ENCODE measurements around the gene BCL2L12. TPM values are rescaled to one million over a fixed set of nuclear protein-coding genes. Genes with fewer than 3 reads are reported as not detected.
"Not testable (repeated sequence)": the region's sequence is repeated elsewhere in the genome, so short reads cannot be mapped to it uniquely, and the experiment has no call there.

Gene BCL2L12, protein sequence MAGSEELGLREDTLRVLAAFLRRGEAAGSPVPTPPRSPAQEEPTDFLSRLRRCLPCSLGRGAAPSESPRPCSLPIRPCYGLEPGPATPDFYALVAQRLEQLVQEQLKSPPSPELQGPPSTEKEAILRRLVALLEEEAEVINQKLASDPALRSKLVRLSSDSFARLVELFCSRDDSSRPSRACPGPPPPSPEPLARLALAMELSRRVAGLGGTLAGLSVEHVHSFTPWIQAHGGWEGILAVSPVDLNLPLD
- 12.6 TPM for total RNA-seq

DNA sequence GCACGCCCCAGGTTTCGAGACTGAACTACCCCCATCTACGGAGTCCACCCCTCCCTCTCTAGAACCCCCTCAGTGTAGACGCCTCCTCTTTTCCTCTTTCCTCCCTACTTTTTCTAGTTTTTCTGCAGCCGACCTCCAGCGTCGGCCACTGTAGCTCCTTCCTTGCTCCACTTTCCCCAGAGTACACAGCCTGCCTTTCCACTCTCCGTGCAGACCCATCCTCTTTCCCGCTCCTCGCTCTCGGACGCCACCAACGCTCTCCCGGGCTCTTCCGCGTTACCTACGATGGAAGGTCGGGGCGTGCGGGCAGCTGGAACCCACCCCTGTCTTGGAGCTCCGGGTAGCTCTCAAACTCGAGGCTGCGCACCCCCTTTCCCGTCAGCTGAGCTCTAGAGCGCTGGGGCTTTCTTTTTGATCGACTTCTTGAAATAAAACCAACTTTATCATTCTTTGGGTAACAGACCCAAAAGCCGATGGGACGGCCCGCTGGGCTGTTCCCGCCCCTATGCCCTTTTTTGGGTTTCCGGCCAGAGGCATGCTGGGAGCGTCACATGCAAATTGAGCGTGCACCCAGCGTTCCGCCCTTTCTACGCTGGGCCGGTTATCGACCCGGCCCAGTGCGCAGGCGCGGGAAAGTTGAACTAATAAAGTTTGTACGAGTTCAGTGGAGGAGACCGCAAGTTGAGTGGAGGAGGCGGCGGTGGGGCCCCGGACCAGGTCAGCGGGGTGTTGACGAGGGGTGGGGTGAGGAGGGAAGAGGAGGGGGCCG, at the start of gene BCL2L12, which contains the start of gene IRF3:
TSS of gene BCL2L12 (plus strand) at position 583 of the 769 bp plus-strand sequence. CDS start 760 bp downstream, outside the sequence.
TSS of gene IRF3 (minus strand) at position 507 of the 769 bp plus-strand sequence. CDS start 1,019 bp downstream, outside the sequence.
- DNase-seq (ENCODE audit: low spot score) = peak; percentile 99

GRCh38 chr19:49616532-49616931, 49.2 kb upstream of the BCL2L12 start:
- no peak for DNase-seq (ENCODE audit: low spot score)

DNA sequence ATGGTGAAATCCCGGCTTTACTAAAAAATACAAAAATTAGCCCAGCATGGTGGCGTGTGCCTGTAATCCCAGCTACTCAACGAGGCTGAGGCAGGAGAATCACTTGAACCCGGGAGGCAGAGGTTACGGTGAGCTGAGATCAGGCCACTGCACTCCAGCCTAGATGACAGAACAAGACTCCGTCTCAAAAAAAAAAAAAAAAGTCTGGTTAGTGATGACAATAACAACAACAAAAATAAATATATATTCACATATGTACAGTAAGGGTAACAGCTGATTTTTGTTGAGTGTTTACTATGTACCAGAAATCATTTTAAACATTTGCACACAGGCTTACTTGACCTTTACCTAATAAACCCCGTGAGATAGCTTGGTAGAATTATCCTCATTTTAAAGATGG, 48.8 kb upstream of the BCL2L12 start:
- DNase-seq (ENCODE audit: low spot score) = no peak

- not testable (repeated sequence) for DNase-seq (ENCODE audit: low spot score)
Measured at GRCh38 chr19:49617860-49618259, 47.9 kb upstream of the BCL2L12 start.

- DNase-seq (ENCODE audit: low spot score) = no peak
Measured at GRCh38 chr19:49624967-49625910, 40.5 kb upstream of the BCL2L12 start.

DNA sequence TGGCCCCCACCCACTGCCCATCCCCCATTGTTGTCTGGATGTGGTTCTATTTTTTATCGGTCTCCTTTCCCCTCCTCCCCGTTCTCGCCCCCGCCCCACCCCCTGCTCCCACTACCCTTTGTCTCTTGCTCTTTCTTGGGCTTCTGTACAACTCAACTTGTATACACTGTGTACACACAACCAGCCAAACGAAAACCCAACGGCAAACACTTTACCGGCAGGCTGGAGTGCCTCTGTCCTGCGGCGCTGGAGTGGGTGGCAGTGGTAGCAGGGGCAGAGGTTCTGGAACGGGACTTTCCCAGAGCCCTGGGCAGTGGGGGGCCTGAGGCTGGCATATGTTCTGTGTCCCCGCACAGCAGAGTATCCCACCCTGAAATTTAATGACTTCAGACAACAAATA, 39.5 kb upstream of the BCL2L12 start:
- DNase-seq (ENCODE audit: low spot score) = no peak

- no peak for DNase-seq (ENCODE audit: low spot score)
Measured at GRCh38 chr19:49629659-49630058, 36.1 kb upstream of the BCL2L12 start.

DNA sequence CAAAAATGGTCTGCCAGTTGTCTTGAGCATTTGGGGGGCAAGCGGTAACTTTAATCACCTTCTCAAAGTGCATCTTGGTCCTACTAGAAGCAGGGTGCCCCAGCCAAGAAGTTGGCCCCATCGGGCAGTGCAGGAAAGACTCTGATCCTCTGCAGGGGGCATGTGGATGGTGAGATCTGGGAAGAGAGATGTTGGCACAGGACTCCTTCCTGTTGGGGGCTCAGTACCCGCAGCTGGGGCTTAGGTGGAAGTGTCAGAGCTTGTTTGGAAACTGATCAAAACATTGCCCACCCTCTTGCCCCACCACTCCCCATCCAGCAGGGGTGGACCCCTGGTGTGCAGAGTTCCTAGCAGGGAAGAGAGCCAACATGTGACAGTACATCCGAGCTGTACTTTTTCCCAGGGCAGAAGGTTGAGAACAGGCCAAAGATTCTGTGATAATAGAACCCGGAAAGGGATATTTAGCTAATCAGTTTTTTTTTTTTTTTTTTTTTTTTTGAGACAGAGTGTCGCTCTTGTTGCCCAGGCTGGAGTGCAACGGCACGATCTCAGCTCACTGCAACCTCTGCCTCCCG, 34.6 kb upstream of the BCL2L12 start:
- DNase-seq (ENCODE audit: low spot score) = no peak

GRCh38 chr19:49631610-49632192, 34.0 kb upstream of the BCL2L12 start:
- no peak for DNase-seq (ENCODE audit: low spot score)

DNA sequence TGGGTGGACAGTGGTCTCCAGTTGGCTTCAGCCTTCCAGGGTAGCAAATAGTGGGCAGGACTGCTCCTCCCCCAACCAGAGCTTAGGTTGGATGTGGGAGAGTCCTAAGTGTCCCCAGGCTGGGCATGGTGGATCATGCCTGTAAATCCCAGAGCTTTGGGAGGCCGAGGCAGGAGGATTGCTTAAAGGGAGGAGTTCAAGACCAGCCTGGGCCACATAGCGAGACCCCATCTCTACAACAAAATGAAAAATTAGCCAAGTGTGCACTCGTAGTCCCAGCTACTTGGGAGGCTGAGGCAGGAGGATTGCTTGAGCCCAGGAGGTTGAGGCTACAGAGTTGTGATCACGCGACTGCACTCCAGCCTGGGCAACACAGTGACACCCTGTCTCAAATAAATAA, 33.2 kb upstream of the BCL2L12 start:
- DNase-seq (ENCODE audit: low spot score) = no peak

GRCh38 chr19:49633273-49633672, 32.5 kb upstream of the BCL2L12 start:
- DNase-seq (ENCODE audit: low spot score) = not testable (repeated sequence)

DNA sequence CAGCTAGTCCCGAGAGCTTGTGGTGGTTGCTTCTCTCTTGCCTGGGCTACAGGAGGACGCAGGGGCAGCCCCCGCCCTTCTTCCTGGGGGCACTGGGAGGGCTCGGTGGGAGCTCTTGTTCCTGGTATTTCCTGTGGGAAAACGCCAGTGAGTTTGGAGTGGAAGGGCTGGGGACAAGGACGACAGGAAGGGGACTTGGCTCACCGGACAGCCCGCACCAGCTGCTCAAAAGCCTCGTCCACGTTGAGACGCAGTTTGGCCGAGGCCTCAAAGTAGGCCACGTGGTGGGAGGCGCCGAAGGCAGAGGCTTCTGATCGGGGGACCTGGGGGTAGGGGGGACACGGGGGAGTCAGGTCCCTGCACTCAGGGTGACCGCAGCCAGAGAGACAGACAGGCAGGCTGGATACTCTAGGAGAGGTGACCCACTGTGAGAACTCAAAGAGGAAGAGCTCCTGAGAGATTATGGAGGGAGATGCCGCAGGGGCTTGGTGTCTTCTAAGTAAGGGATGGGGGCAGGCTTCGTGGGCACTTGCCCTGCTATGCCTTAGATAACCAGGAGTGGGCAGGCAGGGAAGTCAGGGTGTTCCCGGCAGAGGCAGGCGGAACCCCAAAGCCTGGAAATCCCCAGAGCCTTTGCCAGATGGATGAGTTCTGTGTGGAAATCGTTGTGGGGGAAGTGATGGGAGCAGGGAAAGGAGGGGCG, 30.1 kb upstream of the BCL2L12 start:
- DNase-seq (ENCODE audit: low spot score) = no peak

GRCh38 chr19:49636233-49636932, 29.4 kb upstream of the BCL2L12 start:
- no peak for DNase-seq (ENCODE audit: low spot score)

- DNase-seq (ENCODE audit: low spot score) = peak; percentile 86
Measured at GRCh38 chr19:49637821-49638738, 27.7 kb upstream of the BCL2L12 start.

DNA sequence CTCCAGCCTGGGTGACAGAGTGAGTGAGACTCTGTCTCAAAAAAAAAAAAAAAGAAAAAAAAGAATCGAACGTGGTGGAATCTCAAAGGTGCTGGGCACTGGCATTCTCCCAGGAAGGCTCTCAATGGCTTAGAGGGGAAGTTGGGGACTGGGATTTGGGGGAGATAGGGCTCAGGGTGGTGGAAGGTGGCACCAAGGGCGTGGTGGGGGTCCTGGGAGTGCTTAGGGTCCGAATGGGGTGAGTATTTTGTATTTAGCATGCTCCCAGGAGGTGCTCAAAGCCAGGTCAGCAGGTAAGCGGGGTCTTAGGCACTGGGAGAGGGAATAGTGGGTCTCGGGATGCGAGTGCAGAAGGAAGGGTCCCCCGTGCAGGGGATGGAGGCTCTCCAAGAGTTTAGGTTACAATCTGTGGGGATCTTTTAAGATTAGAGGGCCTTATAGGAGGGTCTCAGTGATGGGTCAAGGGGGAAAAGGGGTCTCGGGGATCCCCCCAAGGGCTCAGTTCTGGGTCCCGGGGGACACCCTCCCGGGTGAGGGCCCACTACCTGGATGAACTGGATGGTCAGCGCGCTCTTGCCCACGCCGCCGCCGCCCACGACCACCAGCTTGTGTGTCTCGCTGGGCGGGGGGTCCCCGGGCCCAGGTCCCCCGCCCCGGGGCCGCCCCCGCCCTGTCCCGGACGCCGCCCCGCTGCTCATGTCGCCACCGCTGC, 26.2 kb upstream of the BCL2L12 start:
- no peak for DNase-seq (ENCODE audit: low spot score)

GRCh38 chr19:49640113-49640898, 25.4 kb upstream of the BCL2L12 start, which contains the start of gene RRAS:
Gene RRAS, minus strand, starts transcription at chr19:49640143. Its CDS starts 45 bp downstream, at chr19:49640098.
- DNase-seq (ENCODE audit: low spot score) = peak; percentile 100

All from ureter (tissue), 1 donor.